SIG-M5 treated with dmso at 0.1 percent for 504 hours (cell line): ENCODE results near the gene WDR1.

Source experiments
- DNase-seq: peaks from one replicate; lab custom pipeline; 2025; ENCODE audit not compliant: unreplicated experiment; lab: John Stamatoyannopoulos, UW

The WDR1 gene

GRCh38 chr4:10050261-10050661 lies 66.3 kb downstream of the WDR1 start:
- DNase-seq: no peak

- no peak for DNase-seq
These were observed 67.5 kb downstream of the WDR1 start for GRCh38 chr4:10048941-10049697.

GRCh38 chr4:10047967-10048366 lies 68.6 kb downstream of the WDR1 start:
- DNase-seq: no peak

GRCh38 chr4:10046471-10046870 lies 70.1 kb downstream of the WDR1 start:
- no peak for DNase-seq

- no peak for DNase-seq
These were observed 71.1 kb downstream of the WDR1 start for GRCh38 chr4:10045481-10045880.

- no peak for DNase-seq
These were observed 75.6 kb downstream of the WDR1 start for GRCh38 chr4:10041036-10041435.

GRCh38 chr4:10040049-10040892 lies 76.3 kb downstream of the WDR1 start:
- DNase-seq: no peak

- no peak for DNase-seq
These were observed 79.7 kb downstream of the WDR1 start for GRCh38 chr4:10036807-10037342.

- DNase-seq: no peak
These were observed 81.5 kb downstream of the WDR1 start for GRCh38 chr4:10035130-10035529.

GRCh38 chr4:10034612-10035104 lies 81.9 kb downstream of the WDR1 start:
- DNase-seq: no peak

GRCh38 chr4:10034136-10034535 lies 82.5 kb downstream of the WDR1 start:
- no peak for DNase-seq

GRCh38 chr4:10033191-10033881 lies 83.3 kb downstream of the WDR1 start:
- DNase-seq: no peak

- peak; percentile 85 for DNase-seq
These were observed 84.0 kb downstream of the WDR1 start for GRCh38 chr4:10032625-10033024.

- DNase-seq: no peak
These were observed 84.7 kb downstream of the WDR1 start for GRCh38 chr4:10031668-10032590.

- no peak for DNase-seq
These were observed 85.5 kb downstream of the WDR1 start for GRCh38 chr4:10030972-10031667.

- no peak for DNase-seq
These were observed 87.2 kb downstream of the WDR1 start for GRCh38 chr4:10029403-10029802.

GRCh38 chr4:10028910-10029309 lies 87.7 kb downstream of the WDR1 start:
- DNase-seq: no peak

- DNase-seq: no peak
These were observed 90.1 kb downstream of the WDR1 start for GRCh38 chr4:10026485-10026884.

GRCh38 chr4:10025230-10025806 lies 91.3 kb downstream of the WDR1 start:
- no peak for DNase-seq
